Cerebellar nuclear complex (tissue), 1 donor: ENCODE measurements around the gene FUCA1.
"Not testable (repeated sequence)": the region's sequence is repeated elsewhere in the genome, so short reads cannot be mapped to it uniquely, and the experiment has no call there.

Source experiments
- DNase-seq, 2 experiments: peaks; one replicate each; lab custom pipeline; 2025; lab: John Stamatoyannopoulos, UW

The FUCA1 gene

DNA sequence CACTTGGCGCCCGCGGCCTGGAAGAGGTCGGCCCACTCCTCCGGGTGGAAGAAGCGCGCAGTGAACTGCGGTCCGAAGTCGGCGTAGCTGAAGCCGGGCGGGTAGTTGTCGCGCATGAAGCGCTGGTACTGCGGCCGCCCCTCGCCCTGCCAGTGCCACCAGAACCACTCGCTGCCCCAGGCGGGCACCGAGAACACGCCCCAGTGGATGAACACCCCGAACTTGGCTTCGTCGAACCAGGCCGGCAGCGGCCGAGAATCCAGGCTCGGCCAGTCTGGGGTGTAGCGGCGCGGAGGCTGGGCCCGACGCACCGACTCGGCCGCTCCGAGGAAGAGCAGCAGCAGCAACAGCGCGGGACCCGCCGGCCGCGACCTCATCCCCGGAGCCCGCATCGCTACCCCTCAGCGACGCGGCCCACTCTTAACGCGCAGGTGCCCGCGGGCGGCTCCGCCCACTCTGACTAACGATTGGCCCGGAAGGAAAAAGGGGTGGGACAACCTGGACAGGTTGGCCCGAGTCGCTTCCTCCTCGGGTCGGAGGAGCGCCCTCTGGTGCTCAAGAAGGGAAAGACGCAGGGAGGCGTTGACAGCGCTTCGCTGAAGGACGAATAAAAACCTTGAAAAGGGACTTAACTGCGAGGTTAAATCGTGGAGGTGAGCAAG lies at the start of gene FUCA1:
Gene FUCA1, minus strand, starts transcription at position 396 of the 662 bp plus-strand sequence. Its CDS starts 4 bp downstream, at position 392.
- peak; percentile 78 to 87 for DNase-seq

DNA sequence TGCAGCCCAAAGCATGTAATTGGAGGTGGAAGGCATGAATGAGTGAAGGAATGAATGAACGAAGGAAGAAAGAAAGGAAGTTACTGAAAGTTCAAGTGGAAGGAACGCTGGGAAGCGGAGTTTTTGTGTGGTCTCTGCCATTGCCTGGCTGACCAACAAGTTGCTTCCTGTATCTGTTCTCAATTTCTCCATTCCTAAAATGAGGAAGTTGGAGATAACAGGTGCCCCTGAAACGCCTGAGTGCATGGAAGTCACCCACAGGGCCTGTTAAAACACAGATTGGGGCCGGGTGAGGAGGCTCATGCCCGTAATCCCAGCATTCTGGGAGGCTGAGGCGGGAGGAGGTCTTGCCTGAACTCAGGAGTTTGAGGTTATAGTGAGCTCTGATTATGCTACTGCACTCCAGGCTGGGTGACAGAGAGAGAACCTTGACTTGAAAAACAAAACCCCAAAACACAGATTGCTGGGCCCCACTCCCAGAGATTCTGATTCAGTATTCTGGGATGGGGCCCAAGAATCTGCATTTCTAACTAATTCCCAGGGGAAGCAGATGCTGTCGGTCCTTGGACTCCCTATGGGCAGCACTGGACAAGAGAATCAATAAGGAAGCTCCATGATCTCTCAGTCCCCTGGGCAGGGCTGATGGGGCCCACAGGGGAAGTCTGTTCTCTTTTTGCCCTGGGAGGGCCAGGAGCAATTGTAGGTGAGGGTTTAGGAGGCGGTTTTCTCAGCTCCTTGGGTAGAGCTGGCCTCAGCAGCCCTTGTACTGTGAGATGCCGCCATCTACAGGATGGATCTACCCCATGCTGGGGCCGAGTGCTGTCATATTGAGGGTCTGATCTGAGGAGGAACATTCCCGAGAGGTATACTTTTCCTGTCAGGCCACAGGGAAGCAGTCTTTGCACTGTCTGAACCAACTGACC lies 48.4 kb upstream of the FUCA1 start:
- no peak for DNase-seq

DNA sequence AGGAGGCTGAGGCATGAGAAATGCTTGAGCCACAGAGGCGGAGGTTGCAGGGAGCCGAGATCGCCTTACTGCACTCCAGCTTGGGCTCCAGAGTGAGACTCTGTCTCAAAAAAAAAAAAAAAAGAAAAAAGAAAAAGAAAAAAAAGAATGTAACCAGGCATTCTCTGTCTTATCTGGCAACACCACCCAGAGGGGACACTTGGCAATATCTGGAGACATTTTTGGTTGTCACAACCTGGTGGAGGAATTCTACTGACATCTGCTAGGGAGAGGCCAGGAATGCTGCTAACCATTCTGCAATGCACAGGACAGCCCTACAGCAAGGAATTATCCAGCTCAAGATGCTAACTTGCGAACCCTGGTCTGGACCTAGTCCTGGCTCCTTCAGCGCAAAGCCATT lies 47.4 kb upstream of the FUCA1 start:
- no peak for DNase-seq

DNA sequence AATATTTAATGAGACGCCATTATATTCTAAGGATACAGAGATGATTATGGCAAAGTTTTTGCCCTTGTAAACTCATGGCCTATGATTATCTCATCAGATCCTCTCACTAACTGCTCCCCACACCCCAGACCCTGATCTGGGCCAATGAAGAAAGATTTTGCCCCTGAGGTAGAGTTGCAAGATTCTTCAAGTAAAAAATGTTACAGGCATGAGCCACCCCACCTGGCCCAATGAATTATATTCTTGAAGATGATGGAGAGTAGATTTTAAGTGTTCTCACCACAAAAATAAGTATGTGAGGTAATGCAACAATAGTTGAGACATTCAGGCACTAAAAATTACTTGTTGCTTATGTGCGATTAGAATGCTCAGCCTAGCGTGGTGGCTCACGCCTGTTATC lies 46.8 kb upstream of the FUCA1 start:
- no peak for DNase-seq

DNA sequence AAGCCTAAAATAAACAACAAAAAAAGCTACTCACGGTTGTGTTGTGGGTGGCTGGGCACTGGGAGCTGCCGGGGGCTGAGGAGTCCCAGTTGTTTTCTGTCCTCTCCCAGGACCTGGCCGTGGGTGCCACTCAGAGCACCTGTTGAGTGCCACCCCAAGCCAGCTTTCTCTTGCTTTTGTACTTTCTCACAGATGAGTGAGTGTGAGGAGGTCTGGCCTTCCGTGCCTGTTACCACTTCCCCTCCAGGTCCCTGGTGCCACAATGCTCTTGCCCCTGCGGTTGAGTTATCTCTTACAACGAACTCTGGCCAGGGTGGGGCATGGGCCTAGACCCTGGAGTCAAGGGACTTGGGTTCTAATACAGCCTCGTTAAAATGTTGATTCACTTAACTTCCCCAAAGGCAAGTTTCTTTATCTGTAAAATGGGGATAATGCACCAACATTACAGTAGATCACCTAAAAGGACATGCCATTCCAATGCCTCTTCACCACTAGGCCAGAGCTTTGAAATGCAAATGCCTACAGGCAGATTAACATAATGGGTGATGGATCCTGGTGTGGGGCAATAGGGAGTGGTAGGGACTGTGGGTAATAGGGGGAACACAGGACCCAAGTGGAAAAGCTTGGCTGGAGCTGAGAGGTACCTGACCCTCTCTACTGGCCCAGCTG lies 45.3 kb upstream of the FUCA1 start, which contains the start of gene CNR2:
Gene CNR2, minus strand, starts transcription at position 151 of the 669 bp plus-strand sequence. CDS start 37,745 bp downstream, outside the sequence.
- no peak for DNase-seq

DNA sequence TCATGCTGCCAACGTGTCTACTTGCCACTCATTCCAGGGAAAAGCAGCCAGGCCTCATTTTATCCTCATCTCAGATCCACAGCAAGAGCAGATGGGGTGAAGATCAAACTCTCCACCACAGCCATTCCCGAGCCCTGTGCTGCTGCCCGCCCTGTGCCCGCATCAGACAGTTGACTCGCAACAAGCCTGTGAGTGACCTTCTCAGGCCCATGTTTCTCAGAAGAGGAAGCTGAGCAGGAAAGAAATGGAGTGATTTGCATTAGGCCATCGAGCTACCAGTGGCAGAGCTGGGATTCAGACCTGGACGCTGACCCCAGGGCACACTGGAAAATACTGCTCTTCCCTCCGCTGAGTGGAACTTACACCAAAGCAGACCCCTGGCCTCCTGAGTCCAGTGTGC lies 43.8 kb upstream of the FUCA1 start:
- no peak for DNase-seq

DNA sequence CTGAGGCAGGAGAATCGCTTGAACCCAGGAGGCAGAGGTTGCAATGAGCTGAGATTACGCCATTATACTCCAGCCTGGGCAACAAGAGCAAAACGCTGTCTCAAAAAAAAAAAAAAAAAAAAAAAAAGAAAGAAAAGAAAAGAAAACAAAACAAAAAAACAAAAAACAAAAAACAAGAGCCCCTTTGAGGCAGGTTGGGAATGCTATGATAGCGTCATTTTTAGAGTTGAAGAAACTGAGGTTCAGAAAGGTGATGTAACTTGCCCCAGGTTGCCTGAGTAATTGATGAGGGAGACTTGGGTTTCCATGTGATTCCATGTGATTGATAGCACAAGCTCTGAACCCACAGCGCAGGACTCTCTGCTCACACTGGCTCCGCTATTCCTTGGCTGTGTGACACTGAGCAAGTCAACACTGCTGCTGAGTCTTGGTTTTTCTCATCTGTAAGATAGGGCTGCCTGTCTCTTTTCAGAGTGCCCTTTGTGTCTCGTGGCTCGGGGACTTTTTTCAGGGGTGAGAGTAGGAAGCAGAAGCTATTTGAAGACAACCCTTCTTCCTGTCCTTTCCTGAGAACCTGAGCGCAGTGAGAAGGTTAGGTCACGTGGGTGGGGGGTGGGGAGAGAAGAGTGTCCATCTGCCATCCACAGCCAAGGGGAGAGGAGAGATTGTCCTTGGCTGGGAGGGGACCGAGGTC lies 42.6 kb upstream of the FUCA1 start:
- no peak for DNase-seq

DNA sequence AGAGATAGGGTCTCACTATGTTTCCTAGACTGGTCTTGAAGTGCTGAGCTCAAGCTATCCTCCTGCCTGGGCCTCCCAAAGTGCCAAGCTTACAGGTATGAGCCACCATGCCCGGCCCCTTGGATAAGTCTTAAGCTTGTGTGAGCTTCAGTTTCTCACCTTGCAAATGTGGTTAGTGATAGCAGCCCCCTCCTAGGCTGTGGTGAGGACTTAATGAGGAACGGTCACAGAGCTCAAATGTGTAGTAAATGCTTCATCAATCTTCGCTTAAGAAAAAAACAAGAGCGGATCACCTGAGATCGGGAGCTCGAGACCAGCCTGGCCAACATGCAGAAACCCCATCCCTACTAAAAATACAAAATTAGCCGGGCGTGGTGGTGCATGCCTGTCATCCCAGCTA lies 42.1 kb upstream of the FUCA1 start:
- DNase-seq, result no peak

DNA sequence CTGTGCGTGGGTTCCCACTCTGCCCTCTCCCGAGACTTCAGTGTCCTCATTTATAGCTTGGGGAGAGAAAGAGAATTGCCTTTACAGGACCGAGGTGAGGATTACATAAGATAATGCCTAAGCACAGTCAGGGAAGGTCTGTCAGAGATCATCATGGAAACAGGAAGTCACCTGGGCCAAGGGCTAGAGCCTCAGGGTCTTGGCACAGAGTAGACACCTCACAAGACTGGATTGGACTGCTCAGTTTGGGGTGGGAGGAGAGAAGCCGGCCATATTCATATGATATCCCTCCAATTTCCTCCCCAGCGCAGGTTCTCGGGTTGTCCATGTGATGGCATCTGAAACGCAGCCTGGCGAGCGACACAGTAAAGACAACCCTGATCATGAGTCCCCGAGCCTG lies 41.3 kb upstream of the FUCA1 start:
- no peak for DNase-seq

DNA sequence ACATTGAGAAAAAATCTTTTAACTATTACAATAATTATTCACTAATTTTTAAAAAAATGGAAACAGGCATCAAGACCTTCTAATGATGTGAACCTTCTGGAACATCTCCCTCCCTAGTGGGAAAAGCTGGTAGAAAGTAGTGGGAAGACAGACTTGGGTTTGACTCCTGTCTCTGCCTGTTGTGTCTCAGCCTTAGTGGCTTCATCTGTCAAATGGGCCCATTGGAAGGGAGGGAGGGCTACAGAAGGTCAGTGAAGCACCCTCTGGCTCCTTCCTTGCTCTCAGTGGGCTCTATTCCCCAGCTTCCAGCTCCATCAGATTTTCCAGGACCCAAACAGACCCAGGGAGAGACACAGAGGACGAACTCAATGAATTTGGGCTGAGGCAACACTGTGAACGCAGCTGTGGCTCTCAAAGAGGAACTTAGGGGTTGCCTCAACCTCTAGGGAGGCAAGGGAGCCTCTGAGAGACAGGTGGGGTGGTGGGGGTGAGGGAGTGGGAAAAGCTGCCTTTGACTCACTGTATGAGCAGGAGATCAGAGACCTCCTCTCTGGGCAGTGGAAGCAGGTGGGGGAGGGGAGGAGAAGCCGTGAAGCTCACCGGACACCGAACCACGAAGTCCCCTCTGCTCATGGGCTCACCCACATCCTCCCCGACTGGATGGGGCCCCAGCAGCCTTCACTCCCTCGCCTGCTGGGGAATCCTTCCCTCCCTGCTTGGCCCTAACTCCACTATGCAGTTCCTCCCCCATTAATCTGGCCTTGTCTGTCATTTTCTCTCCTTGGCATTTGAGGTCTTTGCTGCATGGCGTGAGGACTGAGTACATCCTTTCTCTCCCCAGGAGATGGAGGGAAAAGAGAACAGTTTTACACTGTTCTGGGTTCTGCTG lies 40.6 kb upstream of the FUCA1 start:
- no peak for DNase-seq

DNA sequence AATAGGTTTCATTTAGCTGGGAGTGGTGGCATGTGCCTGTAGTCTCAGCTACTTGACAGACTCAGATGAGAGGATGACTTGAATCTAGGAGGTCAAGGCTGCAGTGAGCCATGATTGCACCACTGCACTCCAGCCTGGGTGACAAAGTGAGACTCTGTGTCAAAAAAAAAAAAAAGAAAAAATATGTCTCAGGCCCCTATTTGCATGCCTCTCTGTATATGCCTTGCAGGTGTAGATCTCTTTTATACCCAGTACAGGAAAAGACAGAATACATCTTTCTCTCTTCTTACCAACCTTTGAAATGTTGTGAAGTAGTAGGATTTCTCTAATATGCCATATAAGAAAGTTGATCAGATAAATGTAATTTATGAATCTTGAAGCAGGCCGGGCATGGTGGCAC lies 38.6 kb upstream of the FUCA1 start:
- DNase-seq, result no peak

DNA sequence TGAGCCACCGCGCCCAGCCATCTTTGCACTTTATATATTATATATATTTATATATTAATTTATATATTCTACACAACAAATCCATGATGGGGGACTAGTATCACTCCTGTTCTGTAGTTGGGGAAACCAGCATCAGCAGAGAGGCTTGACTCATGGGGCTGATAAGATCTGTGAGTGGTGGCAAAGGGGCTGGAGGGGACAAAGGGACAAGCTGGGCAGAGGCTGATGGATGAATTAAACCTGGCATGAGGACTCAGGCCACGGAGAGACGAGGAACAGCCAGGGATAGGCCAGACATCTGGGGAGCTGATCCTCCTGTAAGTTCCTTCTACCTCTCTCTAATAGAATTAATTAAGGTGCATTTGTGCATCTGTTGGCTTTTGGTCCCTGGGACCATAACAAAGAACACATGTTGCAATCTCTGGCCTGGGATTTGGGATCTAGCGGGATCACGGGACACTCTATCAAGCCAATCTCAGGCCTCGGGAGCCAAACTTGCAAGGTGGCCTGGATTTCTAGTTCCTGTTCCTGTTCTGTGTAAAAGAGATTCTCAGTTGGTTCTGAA lies 37.5 kb upstream of the FUCA1 start:
- DNase-seq, result no peak

DNA sequence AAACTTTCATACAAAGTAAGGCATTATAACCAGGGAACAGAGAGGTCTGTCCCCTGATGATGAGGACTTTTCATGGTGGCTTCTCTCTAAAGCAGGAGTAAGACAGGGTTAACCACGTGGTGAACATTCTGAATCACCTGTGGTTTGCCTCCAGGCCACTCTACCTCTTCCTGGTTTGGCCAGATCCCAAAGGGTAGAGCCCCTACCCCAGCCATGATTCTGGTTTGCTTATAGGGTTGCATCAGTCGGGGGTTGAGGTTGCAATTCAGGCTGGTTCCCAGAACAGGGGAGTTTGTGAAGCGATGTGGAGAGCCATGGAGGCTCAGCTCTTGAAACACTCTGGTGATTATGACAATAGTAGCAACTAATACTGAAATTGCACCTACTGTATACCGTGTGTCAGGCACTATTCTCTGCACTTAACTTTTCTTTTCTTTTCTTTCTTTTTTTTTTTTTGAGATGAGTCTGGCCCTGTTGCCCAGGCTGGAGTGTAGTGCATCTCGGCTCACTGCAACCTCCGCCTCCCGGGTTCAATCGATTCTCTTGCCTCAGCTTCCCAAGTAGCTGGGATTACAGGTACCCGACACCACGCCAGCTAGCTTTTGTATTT lies 36.8 kb upstream of the FUCA1 start:
- DNase-seq, result no peak

DNA sequence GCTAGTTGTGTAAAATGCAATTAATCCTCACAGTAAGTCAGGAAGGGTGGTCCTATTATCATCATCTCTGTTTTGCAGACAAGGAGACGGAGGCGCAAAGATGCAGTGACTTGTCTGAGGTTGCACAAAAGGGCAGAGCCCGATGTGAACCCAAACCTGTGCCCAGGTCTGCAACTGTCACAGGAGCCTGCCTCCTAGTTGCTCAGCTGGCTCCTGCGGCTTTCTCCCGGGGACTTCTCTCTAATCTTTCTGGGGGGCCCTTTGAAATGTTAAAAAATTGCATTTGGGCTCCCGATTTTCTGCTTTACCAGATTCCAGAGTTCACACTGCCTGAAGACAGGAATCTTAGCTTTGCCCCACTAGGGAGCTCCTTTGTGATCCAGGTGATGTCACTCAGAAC lies 35.7 kb upstream of the FUCA1 start:
- DNase-seq, result no peak

DNA sequence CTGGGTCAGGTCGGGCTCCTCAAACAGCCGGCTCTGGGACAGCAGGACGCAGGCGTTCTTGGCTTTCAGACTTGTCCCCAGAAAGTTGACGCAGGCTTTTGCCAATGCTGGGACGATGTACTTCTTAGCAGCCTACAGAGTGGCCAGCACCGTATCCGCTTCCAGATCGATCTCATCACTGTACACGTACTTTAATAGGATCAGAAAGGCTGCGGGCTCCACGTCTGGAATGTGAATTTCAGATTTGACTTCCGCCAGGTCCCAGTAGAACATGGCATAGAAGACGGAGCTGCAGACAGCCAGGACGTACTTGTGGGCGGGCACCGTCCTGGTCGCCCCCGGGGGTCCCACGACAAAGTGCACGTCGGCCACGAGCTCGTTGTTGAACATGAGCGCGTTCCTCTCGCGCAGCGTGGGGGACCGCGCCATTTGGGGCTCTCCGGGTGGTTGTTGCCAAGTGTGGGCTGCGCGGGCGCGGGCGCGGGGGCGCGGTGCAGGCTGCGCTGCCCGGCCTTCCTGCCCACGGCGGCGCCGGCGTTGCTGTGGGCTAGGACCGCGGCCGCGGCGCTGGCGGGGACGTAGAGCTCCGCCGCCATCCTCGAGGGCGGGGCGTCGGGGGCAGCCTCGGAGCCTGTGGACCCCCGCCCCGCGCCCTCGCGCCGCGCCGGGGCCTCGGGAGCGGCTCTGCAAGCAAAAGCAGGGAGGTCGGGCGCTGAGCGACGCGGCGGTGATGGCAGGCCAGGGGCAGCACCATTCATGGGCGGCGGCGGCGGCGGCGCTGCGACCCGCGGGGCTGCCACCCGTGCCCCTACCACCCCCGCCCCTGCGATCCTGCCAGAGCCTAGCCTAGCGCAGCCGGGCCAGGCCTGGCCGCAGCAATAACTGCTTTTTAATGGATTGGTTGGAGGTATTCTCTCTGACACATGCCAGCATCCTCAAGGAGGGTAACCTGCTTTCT lies 34.5 kb upstream of the FUCA1 start:
- no peak for DNase-seq

DNA sequence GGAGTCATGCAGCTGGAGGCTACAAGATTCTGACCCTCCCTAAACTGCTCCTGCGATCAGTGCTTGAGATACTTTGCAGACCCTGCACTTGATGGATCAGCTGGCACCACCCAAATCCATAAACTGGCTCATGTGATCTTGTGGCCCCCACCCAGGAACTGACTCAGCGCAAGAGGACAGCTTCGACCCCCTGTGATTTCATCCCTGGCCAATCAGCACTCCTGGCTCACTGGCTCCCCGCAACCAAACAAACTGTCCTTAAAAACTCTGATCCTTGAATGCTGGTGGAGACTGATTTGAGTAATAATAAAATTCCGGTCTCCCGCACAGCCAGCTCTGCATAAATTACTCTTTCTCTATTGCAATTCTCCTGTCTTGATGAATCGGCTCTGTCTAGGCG lies 31.9 kb upstream of the FUCA1 start:
- not testable (repeated sequence) for DNase-seq

DNA sequence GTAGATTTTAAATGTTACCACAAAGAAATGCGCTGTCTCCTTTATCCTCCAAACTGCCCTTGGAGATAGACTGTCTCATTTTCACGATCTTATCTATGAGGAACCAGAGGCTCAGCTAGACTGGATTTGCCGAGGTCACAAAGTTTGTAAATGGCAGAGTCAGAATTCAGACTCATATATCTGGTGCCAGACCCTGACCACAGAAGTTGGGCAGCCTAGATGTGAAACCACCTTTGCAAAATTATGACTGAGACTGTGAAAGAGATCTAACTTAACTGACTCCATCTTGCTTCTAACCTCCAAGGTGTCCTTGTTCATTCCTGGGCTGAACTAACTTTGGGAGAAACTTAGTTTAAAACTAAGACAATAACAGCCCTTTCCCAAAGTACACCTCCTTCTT lies 31.0 kb upstream of the FUCA1 start:
- DNase-seq, result no peak

DNA sequence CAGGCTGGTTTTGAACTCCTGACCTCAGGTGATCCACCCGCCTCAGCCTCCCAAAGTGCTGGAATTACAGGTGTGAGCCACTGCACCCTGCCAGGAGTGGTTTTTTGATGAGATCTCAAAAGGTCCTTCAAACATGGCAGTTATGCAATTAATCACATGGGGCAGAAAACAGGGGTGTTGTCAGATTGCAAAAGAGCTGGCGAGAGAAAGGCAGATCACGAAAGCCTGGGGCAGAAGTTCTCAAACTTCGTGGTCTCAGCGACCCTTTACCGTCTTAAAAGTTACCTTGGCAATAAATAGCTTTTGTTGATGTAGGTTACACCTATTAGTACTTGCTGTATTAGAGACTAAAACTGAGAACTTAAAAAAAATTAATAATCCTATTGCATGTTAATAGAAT lies 29.0 kb upstream of the FUCA1 start:
- DNase-seq, result no peak

DNA sequence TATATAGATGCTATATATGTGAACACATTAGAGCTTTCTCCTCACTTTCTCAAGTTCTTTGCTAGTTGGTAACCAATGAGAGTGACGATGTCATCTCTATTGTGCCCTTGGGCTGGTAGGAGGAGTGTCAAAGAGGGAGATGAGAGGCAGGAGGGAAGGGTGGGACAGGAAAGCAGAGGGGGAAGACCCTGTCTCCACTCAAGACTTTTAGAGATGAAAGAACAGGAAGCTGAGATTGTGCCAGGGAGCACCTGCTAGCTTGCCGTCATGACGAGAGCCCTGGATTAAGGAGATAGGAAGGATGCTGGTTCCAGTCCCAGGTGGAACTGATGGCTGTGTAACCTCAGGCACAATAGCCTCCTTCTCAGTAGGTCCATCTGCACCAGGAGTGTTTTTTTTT lies 28.4 kb upstream of the FUCA1 start:
- no peak for DNase-seq
